ENCODE data around the gene NUP43.
"Not testable (repeated sequence)": the region's sequence is repeated elsewhere in the genome, so short reads cannot be mapped to it uniquely, and the experiment has no call there.

Gene NUP43

GRCh38 chr6:149716181-149716963, 30.0 kb downstream of the NUP43 start:
- DNase-seq: no peak
- intact Hi-C loops (cut with DNase I): loop anchor here (5.0 kb wide), 2 partner anchors 146 to 169 kb away; partner anchors contain the start of genes LRP11 and PPIL4

- intact Hi-C loops (cut with DNase I): no loop called here
- no peak for DNase-seq
These were observed 31.9 kb downstream of the NUP43 start for GRCh38 chr6:149714442-149714841.

- no peak for DNase-seq
- intact Hi-C loops (cut with DNase I): no loop called here
These were observed 34.6 kb downstream of the NUP43 start for GRCh38 chr6:149711711-149712110.

- no peak for DNase-seq
- intact Hi-C loops (cut with DNase I): no loop called here
These were observed 44.6 kb downstream of the NUP43 start for GRCh38 chr6:149701714-149702113.

- intact Hi-C loops (cut with DNase I): no loop called here
- DNase-seq: no peak
These were observed 47.2 kb downstream of the NUP43 start for GRCh38 chr6:149699150-149699549.

- DNase-seq: no peak
- intact Hi-C loops (cut with DNase I): no loop called here
These were observed 48.2 kb downstream of the NUP43 start for GRCh38 chr6:149698175-149698574.

GRCh38 chr6:149696901-149697300, 49.4 kb downstream of the NUP43 start:
- intact Hi-C loops (cut with DNase I): no loop called here
- no peak for DNase-seq

GRCh38 chr6:149694921-149695320, 51.4 kb downstream of the NUP43 start:
- DNase-seq: no peak
- intact Hi-C loops (cut with DNase I): no loop called here

- no peak for DNase-seq
- intact Hi-C loops (cut with DNase I): no loop called here
These were observed 55.1 kb downstream of the NUP43 start for GRCh38 chr6:149691201-149691600.

GRCh38 chr6:149686230-149686629, 60.1 kb downstream of the NUP43 start:
- intact Hi-C loops (cut with DNase I): no loop called here
- DNase-seq: peak in 7 of 42 donors; percentile 7 to 47 (median 19)

- DNase-seq: no peak
- intact Hi-C loops (cut with DNase I): no loop called here
These were observed 63.0 kb downstream of the NUP43 start for GRCh38 chr6:149683256-149683859.

GRCh38 chr6:149681845-149682244, 64.5 kb downstream of the NUP43 start:
- DNase-seq; intact Hi-C loops (cut with DNase I): not testable (repeated sequence)

GRCh38 chr6:149681209-149681608, 65.1 kb downstream of the NUP43 start:
- DNase-seq: no peak
- intact Hi-C loops (cut with DNase I): no loop called here

- no peak for DNase-seq
- intact Hi-C loops (cut with DNase I): no loop called here
These were observed 65.8 kb downstream of the NUP43 start for GRCh38 chr6:149680503-149680902.

Data from head of caudate nucleus (tissue), 42 donors.